C4-2B (cell line): Measurements from ENCODE around the gene KIF22.
"Not testable (repeated sequence)": the region's sequence is repeated elsewhere in the genome, so short reads cannot be mapped to it uniquely, and the experiment has no call there.

Source experiments
- H3K27ac ChIP-seq: fragments of 450-650 bp; 2 replicates; pipeline ENCODE4 v1.5.1; 2017
- CTCF ChIP-seq: fragments of 450-650 bp; conservative IDR thresholded peaks from 2 replicates; pipeline ENCODE4 v1.5.1; 2017; ENCODE audit warnings: mild to moderate bottlenecking
- ZFX ChIP-seq: fragments of 450-650 bp; IDR thresholded peaks from 2 replicates; pipeline ENCODE4 v1.6.1; 2017

Gene KIF22

GRCh38 chr16:29774730-29775129 is 15.8 kb upstream of the KIF22 start:
- no peak overlapping the region for H3K27ac ChIP-seq
- TF ChIP-seq CTCF = no peak
- TF ChIP-seq ZFX = no peak

GRCh38 chr16:29775742-29776408 is 14.7 kb upstream of the KIF22 start:
- TF ChIP-seq ZFX = no peak
- TF ChIP-seq CTCF = no peak
- H3K27ac ChIP-seq = no peak overlapping the region

- TF ChIP-seq CTCF (no peak), ZFX (no peak)
- H3K27ac ChIP-seq = no peak within 1 kb of the TSS
Measured at GRCh38 chr16:29777576-29778350, 12.8 kb upstream of the KIF22 start, which contains the start of gene ZG16. ZG16 (plus strand) TSS chr16:29778256; CDS start chr16:29779267, 1,011 bp downstream.

- TF ChIP-seq CTCF = no peak
- no peak for TF ChIP-seq ZFX
- no peak overlapping the region for H3K27ac ChIP-seq
Measured at GRCh38 chr16:29779474-29779873, 11.1 kb upstream of the KIF22 start.

GRCh38 chr16:29783094-29783953 is 7.2 kb upstream of the KIF22 start:
- peak overlapping the region; percentile 13; the same call in 1 of the 2 replicates for H3K27ac ChIP-seq

- peak overlapping the region; percentile 13; the same call in 1 of the 2 replicates for H3K27ac ChIP-seq
- TF ChIP-seq ZFX = no peak
- no peak for TF ChIP-seq CTCF
Measured at GRCh38 chr16:29784157-29784556, 6.4 kb upstream of the KIF22 start.

- TF ChIP-seq ZFX (no peak), CTCF (no peak)
- 0 out of 2 replicates have a peak overlapping the region, but pooled peaks have one; percentile 10 for H3K27ac ChIP-seq
Measured at GRCh38 chr16:29784901-29785500, 5.5 kb upstream of the KIF22 start.

GRCh38 chr16:29787155-29787554 is 3.4 kb upstream of the KIF22 start:
- H3K27ac ChIP-seq = not testable (repeated sequence)
